HepG2 (cell line): ENCODE results near the gene PRR14. TPM values are rescaled to one million over a fixed set of nuclear protein-coding genes. Genes with fewer than 3 reads are reported as not detected.

ENCODE experiments used
- BHLHE40 ChIP-seq: IDR thresholded peaks from 2 replicates; pipeline ENCODE4 v1.6.1; 2011; ENCODE audit warnings: low read length, improper control_type of control experiment
- CCDC6 ChIP-seq: sonication (generic); formaldehyde crosslinking; IDR thresholded peaks from 2 replicates; pipeline ENCODE4 v1.8.1; 2022; ENCODE audit warnings: mild to moderate bottlenecking, missing genetic modification reagents, moderate library complexity
- HMGXB4 ChIP-seq, 2 experiments: sonication (generic) in 1 of 2; formaldehyde crosslinking in 1 of 2; IDR thresholded peaks; 2 replicates each; pipeline versions ENCODE4 v1.4.0 to v1.6.1; 2018 to 2020; ENCODE audit warnings: missing genetic modification reagents in 2 of 2, borderline replicate concordance in 1 of 2, low read depth in 1 of 2, mild to moderate bottlenecking in 1 of 2, missing biosample characterization in 1 of 2
- HNF1B ChIP-seq: sonication (generic); formaldehyde crosslinking; IDR thresholded peaks from 2 replicates; pipeline ENCODE4 v1.5.1; 2020; ENCODE audit warnings: mild to moderate bottlenecking, moderate library complexity, missing genetic modification reagents
- KLF9 ChIP-seq: IDR thresholded peaks from 2 replicates; pipeline ENCODE4 v1.6.1; 2016; ENCODE audit warnings: low read depth
- RFX1 ChIP-seq: fragments of 450-650 bp; IDR thresholded peaks from 2 replicates; pipeline ENCODE4 v1.6.1; 2017
- THYN1 ChIP-seq: sonication (generic); formaldehyde crosslinking; IDR thresholded peaks from 2 replicates; pipeline ENCODE4 v1.8.1; 2023; ENCODE audit warnings: low read depth, mild to moderate bottlenecking, moderate library complexity, missing genetic modification reagents, borderline replicate concordance
- ZNF557 ChIP-seq: sonication (generic); formaldehyde crosslinking; IDR thresholded peaks from 2 replicates; pipeline ENCODE4 v1.4.0; 2020; ENCODE audit warnings: missing genetic modification reagents
- ZNF644 ChIP-seq: IDR thresholded peaks from 2 replicates; pipeline ENCODE4 v1.6.1; 2016; ENCODE audit warnings: low read depth
- ZNF891 ChIP-seq: sonication (generic); formaldehyde crosslinking; IDR thresholded peaks from 2 replicates; pipeline ENCODE4 v1.5.0; 2020; ENCODE audit warnings: mild to moderate bottlenecking, missing genetic modification reagents
- ZSCAN31 ChIP-seq: sonication (generic); formaldehyde crosslinking; IDR thresholded peaks from 2 replicates; pipeline ENCODE4 v1.5.0; 2020; ENCODE audit warnings: low read depth, mild to moderate bottlenecking, missing genetic modification reagents
- polyA plus RNA-seq, 8 experiments: library from polyadenylated mRNA; depleted of rRNA in 3 of 8; stranded (reverse) in 7 of 8; unstranded in 1 of 8; fragments of >200 nt; fragmentation: Illumina TruSeq in 4 of 8; extraction: Trizol in 4 of 8; gene quantifications; 2 replicates each; pipeline versions ENCODE4 v1.2.1 to v1.2.3, GENCODE V29; 2011 to 2016; ENCODE audit warnings: low read depth in 4 of 8, missing spikeins in 1 of 8, mixed read lengths in 1 of 8; ENCODE audit not compliant: insufficient read depth in 1 of 8
- total RNA-seq, 5 experiments: library from RNA; depleted of rRNA; stranded (reverse); fragments of >200 nt; fragmentation: Illumina TruSeq; extraction: Trizol; gene quantifications; 2 replicates each; pipeline ENCODE4 v1.2.3, GENCODE V29; 2016; ENCODE audit warnings: low read depth in 1 of 5
- TF ChIP-seq, protein P1 (sequence below): sonication (generic); formaldehyde crosslinking; IDR thresholded peaks from 2 replicates; pipeline ENCODE4 v1.4.0; 2020; ENCODE audit warnings: mild to moderate bottlenecking, missing genetic modification reagents
- TF ChIP-seq, protein P2 (sequence below): IDR thresholded peaks from 2 replicates; pipeline ENCODE4 v1.4.0; 2020; ENCODE audit warnings: mild to moderate bottlenecking, missing genetic modification reagents

The PRR14 gene
- total and polyA plus RNA-seq, 2 of the 13 experiments (the other 11 are each of a cell fraction or from before 2014, with no cell fraction given) = 8.4 to 11.0 TPM

DNA sequence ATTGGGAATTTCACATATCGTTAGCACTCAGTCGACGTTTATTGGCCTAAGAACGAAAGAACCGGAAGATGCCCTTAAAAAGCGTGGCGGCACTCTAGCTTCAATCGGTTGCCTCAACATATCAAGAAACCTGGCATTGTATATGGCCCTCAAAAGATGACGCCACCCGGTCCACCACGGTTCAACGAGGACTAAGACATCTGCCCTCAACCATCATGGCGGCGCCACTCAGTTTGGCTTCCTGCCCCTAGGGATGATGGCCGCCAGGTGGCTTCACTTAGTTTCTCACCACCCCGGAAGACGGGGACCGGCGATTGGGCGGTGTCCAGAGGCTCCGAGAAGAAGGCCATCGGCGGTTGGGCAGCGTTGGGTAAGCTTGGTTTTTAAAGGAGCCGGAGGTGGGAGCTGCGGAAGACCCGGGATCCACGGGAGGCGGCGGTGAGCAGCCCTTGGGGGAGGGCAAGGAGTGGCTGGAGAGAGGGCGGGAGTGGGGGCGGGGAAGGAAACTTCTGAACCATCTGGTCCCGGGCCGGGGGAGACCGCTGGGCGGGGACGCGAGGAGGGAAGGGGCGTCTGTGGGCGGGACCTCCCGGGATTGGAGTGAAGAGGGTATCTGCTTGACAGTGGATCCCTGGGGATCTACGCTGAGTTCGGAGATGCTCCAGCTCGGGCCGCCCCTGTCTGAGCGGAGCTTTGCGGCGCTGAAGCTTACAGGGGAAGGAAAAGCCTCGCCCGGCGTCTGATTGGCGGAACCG, at the start of gene PRR14 (continued):
- TF ChIP-seq ZNF557 (0 out of 2 replicates have a peak, but pooled peaks have one; percentile 2), HMGXB4 (CRISPR knock-in tag; IDR thresholded peaks at IDR 0.05; ENCODE audit: borderline replicate concordance in 1 of 2, low read depth in 1 of 2) (peak; percentile 52 to 74), KLF9 (CRISPR knock-in tag) (0 out of 2 replicates have a peak, but pooled peaks have one; percentile 12), THYN1 (CRISPR knock-in tag) (no peak), RFX1 (no peak), CCDC6 (CRISPR knock-in tag) (0 out of 2 replicates have a peak, but pooled peaks have one; percentile 21), BHLHE40 (no peak), HNF1B (peak; percentile 59; the same call in 1 of the 2 replicates), ZSCAN31 (CRISPR knock-in tag) (0 out of 2 replicates have a peak, but pooled peaks have one; percentile 36), ZNF644 (peak; percentile 82), ZNF891 (CRISPR knock-in tag) (no peak; the same call in 1 of the 2 replicates)
- TF ChIP-seq, protein P1, sequence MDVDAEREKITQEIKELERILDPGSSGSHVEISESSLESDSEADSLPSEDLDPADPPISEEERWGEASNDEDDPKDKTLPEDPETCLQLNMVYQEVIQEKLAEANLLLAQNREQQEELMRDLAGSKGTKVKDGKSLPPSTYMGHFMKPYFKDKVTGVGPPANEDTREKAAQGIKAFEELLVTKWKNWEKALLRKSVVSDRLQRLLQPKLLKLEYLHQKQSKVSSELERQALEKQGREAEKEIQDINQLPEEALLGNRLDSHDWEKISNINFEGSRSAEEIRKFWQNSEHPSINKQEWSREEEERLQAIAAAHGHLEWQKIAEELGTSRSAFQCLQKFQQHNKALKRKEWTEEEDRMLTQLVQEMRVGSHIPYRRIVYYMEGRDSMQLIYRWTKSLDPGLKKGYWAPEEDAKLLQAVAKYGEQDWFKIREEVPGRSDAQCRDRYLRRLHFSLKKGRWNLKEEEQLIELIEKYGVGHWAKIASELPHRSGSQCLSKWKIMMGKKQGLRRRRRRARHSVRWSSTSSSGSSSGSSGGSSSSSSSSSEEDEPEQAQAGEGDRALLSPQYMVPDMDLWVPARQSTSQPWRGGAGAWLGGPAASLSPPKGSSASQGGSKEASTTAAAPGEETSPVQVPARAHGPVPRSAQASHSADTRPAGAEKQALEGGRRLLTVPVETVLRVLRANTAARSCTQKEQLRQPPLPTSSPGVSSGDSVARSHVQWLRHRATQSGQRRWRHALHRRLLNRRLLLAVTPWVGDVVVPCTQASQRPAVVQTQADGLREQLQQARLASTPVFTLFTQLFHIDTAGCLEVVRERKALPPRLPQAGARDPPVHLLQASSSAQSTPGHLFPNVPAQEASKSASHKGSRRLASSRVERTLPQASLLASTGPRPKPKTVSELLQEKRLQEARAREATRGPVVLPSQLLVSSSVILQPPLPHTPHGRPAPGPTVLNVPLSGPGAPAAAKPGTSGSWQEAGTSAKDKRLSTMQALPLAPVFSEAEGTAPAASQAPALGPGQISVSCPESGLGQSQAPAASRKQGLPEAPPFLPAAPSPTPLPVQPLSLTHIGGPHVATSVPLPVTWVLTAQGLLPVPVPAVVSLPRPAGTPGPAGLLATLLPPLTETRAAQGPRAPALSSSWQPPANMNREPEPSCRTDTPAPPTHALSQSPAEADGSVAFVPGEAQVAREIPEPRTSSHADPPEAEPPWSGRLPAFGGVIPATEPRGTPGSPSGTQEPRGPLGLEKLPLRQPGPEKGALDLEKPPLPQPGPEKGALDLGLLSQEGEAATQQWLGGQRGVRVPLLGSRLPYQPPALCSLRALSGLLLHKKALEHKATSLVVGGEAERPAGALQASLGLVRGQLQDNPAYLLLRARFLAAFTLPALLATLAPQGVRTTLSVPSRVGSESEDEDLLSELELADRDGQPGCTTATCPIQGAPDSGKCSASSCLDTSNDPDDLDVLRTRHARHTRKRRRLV (CRISPR knock-in tag) = peak; percentile 57
- TF ChIP-seq, protein P2, sequence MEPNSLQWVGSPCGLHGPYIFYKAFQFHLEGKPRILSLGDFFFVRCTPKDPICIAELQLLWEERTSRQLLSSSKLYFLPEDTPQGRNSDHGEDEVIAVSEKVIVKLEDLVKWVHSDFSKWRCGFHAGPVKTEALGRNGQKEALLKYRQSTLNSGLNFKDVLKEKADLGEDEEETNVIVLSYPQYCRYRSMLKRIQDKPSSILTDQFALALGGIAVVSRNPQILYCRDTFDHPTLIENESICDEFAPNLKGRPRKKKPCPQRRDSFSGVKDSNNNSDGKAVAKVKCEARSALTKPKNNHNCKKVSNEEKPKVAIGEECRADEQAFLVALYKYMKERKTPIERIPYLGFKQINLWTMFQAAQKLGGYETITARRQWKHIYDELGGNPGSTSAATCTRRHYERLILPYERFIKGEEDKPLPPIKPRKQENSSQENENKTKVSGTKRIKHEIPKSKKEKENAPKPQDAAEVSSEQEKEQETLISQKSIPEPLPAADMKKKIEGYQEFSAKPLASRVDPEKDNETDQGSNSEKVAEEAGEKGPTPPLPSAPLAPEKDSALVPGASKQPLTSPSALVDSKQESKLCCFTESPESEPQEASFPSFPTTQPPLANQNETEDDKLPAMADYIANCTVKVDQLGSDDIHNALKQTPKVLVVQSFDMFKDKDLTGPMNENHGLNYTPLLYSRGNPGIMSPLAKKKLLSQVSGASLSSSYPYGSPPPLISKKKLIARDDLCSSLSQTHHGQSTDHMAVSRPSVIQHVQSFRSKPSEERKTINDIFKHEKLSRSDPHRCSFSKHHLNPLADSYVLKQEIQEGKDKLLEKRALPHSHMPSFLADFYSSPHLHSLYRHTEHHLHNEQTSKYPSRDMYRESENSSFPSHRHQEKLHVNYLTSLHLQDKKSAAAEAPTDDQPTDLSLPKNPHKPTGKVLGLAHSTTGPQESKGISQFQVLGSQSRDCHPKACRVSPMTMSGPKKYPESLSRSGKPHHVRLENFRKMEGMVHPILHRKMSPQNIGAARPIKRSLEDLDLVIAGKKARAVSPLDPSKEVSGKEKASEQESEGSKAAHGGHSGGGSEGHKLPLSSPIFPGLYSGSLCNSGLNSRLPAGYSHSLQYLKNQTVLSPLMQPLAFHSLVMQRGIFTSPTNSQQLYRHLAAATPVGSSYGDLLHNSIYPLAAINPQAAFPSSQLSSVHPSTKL (CRISPR knock-in tag) = 0 out of 2 replicates have a peak, but pooled peaks have one; percentile 27
